ENCODE data around the gene DFFA.

GRCh38 chr1:10450156-10450814 is 22.0 kb downstream of the DFFA start:
- TF ChIP-seq CTCF (IDR thresholded peaks at IDR 0.05): no peak
- no peak for TF ChIP-seq POLR2A (IDR thresholded peaks at IDR 0.05)
- no peak for TF ChIP-seq POLR2AphosphoS5 (IDR thresholded peaks at IDR 0.05)
- TF ChIP-seq EP300 (IDR thresholded peaks at IDR 0.05): no peak
